Measurements from ENCODE around the gene ZNF516.
A peak's percentile ranks its signal among the peaks of the same experiment; 100 is the strongest.

The ZNF516 gene

GRCh38 chr18:76399613-76400391, 95.2 kb downstream of the ZNF516 start:
- DNase-seq (ENCODE audit: low read depth in 2 of 2), result no peak

DNA sequence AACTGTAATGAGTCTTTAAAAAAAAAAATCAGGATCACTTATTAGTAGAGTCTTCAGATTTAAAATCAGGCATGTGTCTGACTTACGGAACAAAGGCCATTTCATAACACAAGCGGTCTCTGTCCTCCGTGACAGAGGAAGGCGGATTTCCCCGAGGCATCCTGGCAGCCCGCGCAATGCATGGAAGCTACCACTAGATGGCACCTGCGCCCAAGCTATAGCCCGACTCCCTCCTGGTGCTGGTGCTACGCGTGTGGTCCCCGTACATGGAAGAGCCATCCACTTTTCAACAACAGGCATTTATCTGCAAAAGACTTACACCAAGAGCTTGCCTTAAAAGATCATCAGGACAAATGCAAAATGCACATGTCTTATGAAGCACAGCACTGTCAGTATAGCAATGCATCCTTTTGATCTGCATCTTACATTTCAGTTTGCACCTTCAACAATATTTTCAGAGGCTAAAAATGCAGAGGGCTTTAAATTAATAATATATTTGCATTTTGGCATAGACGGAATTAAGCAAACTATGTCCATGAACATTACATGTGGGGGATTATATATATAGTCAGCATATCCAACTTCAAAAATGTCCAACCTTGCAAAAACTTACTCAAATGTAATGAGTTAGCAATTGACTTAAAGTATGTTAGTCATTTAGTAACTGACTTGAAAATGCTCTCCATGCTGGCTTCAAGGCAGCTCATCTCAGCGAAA, 96.0 kb downstream of the ZNF516 start:
- peak; percentile 40 to 41 for DNase-seq (ENCODE audit: low read depth in 2 of 2)

- no peak for DNase-seq (ENCODE audit: low read depth in 2 of 2)
Measured at GRCh38 chr18:76398295-76398694, 96.7 kb downstream of the ZNF516 start.

DNA sequence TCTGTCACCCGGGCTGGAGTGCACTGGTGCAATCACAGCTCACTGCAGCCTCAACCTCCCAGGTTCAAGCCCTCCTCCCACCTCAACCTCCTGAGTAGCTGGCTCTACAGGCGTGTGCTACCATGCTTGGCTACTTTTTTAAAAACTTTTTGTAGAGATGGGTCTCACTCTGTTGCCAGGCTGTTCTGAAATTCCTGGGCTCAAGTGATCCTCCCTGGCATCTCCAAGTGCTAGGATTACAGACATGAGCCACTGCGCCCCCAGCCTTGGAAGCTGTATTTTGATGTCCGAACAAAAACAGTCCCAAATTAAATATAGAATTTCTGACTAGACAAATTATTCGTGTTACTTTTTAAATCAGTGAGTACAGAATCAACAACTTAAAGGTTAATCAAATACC, 97.4 kb downstream of the ZNF516 start:
- no peak for DNase-seq (ENCODE audit: low read depth in 2 of 2)

- DNase-seq (ENCODE audit: low read depth in 2 of 2), result no peak
Measured at GRCh38 chr18:76396792-76397191, 98.2 kb downstream of the ZNF516 start.

DNA sequence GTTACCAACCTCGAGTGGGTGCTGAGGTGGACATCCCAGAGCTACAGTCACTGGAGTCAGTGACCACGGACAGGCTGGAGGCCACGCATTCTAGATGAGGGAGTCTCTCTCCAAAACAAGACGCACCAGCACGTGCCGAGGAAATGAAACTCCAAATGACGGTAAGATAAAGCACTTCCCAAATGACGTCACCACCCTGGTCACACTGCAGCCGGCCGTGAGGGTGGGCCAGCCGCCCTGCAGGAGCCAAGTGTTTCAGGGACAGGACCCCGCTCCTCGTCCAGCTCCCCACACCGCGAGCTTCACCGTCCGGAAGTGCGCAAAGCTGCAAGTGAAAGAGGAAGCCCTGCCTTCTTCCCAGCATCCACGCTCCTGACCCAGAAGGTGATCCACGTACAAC, 99.4 kb downstream of the ZNF516 start:
- no peak for DNase-seq (ENCODE audit: low read depth in 2 of 2)

DNA sequence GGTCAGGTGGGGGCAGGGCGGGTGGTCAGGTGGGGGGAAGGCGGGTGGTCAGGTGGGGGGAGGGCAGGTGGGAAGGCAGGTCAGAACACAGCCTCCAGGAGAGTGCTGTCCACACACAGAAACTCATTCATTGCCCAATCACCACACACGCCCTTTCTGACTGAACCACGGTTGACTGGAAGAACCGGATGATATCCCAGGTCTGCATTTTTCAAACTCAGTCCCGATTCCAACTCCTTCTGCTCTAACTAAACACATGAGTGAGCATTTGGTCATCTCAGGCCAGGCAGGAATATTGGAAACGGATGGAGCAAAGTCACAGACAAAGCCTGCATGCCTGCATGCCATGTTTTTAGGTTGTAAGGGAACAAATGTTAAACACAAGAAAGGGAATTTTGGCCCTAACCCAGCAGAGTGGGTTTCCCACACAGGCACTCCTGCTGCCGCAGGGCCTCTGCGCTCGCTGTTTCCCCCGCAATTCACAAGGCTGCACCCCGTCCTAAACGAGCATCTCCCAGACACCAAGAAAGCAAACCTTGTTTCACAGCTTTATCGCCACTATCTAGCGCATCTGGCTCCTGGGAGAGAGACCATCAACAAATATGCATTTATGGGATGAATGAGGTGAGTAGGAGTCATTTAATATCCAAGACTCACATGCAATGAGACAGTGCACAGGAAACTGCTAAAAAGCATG, 100.1 kb downstream of the ZNF516 start:
- DNase-seq (ENCODE audit: low read depth in 2 of 2), result no peak

DNA sequence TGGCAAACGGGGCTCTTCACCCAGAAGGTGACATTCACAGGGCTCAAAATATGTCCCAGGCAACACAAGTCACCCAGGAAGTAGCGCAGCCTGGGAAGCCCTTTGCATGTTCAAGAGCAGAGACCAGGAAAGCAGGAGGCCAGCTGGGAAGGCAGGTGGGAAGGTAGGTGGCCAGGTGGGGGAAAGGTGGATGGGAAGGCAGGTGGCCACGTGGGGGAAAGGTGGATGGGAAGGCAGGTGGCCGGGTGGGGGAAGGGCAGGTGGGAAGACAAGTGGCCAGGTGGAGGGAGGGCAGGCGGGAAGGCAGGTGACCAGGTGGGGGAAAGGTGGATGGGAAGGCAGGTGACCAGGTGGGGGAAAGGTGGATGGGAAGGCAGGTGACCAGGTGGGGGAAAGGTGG, 102.7 kb downstream of the ZNF516 start:
- DNase-seq (ENCODE audit: low read depth in 2 of 2), result no peak

DNA sequence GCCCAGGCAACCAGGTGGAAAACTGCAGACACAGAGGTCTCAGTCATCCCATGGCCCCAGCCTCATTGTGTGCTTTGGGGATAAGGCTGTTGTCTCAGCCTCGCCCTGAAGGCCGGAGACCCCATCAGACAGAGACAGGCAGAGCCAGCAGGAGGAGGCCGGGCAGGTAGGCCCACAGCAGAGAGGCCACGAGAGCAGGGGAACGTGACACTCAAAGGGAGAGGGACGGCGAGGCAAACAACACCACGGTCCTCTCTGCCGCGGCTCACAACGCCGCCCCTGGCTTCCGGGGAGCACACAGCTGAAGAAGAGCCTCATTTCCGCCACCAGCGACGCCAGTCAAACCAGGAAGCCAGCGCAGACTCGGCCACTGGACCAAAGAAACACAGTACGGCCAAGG, 103.3 kb downstream of the ZNF516 start:
- no peak for DNase-seq (ENCODE audit: low read depth in 2 of 2)

- no peak for DNase-seq (ENCODE audit: low read depth in 2 of 2)
Measured at GRCh38 chr18:76391038-76391437, 104.0 kb downstream of the ZNF516 start.

- no peak for DNase-seq (ENCODE audit: low read depth in 2 of 2)
Measured at GRCh38 chr18:76390452-76391035, 104.5 kb downstream of the ZNF516 start.

DNA sequence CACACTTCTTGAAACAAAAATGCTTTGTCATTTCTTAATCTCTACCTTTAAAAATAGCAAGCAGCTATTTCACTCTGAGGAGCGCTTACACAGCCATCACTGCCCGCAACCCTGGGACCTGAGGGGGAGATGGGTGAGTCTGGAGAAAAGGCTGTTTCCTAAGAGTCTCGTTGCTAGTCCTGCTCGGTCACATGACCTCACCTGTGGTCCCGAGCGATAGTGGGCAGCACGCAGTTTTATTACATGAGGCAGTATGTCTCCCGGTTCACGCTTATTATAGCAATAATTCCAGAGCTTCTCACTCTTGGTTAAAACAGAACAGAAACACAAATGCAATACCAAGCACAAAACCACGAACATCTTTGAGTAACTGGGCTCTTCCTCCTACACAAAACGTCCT, 105.3 kb downstream of the ZNF516 start:
- DNase-seq (ENCODE audit: low read depth in 2 of 2), result no peak

- no peak for DNase-seq (ENCODE audit: low read depth in 2 of 2)
Measured at GRCh38 chr18:76388891-76389423, 106.1 kb downstream of the ZNF516 start.

GRCh38 chr18:76388261-76388660, 106.8 kb downstream of the ZNF516 start:
- no peak for DNase-seq (ENCODE audit: low read depth in 2 of 2)

GRCh38 chr18:76387608-76388007, 107.4 kb downstream of the ZNF516 start:
- DNase-seq (ENCODE audit: low read depth in 2 of 2), result no peak

DNA sequence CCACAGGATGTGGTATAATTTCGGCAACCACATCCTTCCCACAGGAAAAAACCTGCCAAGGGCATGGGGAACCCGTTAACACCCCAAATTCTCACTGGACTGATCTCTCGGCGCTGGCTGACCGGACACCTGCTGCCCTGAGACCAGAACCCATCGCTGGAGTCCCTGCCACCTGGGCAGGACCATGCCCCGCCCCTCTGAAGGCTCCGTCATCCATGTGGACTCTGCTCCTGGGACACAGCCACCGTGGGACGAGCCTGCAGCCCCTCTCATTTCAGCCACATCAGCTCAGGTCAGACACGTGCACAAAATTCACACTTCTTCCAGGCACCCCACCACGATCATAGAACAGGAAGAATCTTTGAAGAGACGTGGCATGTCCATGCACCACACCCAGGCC, 108.2 kb downstream of the ZNF516 start:
- DNase-seq (ENCODE audit: low read depth in 2 of 2), result no peak

DNA sequence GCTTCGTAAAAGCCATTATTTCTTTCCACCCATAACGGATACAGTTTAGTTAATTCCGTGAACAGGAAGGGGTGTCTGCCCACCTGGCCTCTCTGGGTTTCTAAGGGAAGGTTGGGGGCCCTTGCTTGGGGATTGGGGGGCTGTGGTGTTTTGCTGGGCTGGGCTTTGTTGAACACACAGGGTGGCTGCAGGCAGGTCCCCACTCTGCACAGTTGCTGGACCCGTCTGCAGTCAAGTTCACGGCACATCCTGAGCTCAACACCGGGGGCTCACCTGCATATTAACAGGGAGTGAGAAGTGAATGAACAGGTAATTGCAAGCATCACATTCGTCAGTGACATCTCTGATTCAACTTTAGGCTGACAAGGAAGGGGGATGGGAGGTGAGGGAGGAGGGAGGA, 109.0 kb downstream of the ZNF516 start:
- no peak for DNase-seq (ENCODE audit: low read depth in 2 of 2)

- DNase-seq (ENCODE audit: low read depth in 2 of 2), result no peak
Measured at GRCh38 chr18:76385681-76385975, 109.4 kb downstream of the ZNF516 start.

GRCh38 chr18:76384861-76385680, 110.0 kb downstream of the ZNF516 start:
- DNase-seq (ENCODE audit: low read depth in 2 of 2), result no peak

GRCh38 chr18:76384114-76384790, 110.8 kb downstream of the ZNF516 start:
- DNase-seq (ENCODE audit: low read depth in 2 of 2), result no peak

GRCh38 chr18:76383636-76384035, 111.4 kb downstream of the ZNF516 start:
- DNase-seq (ENCODE audit: low read depth in 2 of 2), result no peak

All from fibroblast of skin of left biceps (primary cell).